ENCODE data around the gene PPP2R3A.
"Not testable (repeated sequence)": the region's sequence is repeated elsewhere in the genome, so short reads cannot be mapped to it uniquely, and the experiment has no call there.

DNA sequence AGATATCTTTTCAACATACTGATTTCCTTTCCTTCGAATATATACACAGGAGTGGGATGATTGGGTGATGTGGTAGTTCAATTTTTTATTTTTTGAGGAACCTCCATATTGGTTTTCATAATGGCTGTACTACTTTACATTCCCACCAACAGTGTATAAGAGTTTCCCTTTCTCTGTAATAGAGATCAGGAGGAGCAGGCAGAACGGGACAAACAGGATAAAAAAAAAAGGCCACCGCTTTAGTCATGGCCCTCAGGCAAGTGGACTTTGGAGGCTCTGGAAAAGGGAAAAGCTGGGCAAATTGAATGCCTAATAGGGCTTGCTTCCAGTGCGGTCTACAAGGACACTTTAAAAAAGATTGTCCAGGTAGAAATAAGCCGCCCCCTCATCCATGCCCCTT lies 30.4 kb upstream of the PPP2R3A start:
- TF ChIP-seq, protein P1, sequence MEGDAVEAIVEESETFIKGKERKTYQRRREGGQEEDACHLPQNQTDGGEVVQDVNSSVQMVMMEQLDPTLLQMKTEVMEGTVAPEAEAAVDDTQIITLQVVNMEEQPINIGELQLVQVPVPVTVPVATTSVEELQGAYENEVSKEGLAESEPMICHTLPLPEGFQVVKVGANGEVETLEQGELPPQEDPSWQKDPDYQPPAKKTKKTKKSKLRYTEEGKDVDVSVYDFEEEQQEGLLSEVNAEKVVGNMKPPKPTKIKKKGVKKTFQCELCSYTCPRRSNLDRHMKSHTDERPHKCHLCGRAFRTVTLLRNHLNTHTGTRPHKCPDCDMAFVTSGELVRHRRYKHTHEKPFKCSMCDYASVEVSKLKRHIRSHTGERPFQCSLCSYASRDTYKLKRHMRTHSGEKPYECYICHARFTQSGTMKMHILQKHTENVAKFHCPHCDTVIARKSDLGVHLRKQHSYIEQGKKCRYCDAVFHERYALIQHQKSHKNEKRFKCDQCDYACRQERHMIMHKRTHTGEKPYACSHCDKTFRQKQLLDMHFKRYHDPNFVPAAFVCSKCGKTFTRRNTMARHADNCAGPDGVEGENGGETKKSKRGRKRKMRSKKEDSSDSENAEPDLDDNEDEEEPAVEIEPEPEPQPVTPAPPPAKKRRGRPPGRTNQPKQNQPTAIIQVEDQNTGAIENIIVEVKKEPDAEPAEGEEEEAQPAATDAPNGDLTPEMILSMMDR (conservative IDR thresholded peaks at IDR 0.05; ENCODE audit: low read length): not testable (repeated sequence)
- TF ChIP-seq EZH2phosphoT487 (IDR thresholded peaks at IDR 0.05; ENCODE audit: borderline replicate concordance): not testable (repeated sequence)

Measured in Loucy (cell line).